Inflammatory macrophage treated with lipopolysaccharide for 1 hour (primary cell): ENCODE results near the gene NR2E1.

Experiments
- DNase-seq, 2 donors: peaks; one replicate each; pipeline ENCODE4 v3.0.0-alpha.2; 2020 to 2022

The NR2E1 gene

DNA sequence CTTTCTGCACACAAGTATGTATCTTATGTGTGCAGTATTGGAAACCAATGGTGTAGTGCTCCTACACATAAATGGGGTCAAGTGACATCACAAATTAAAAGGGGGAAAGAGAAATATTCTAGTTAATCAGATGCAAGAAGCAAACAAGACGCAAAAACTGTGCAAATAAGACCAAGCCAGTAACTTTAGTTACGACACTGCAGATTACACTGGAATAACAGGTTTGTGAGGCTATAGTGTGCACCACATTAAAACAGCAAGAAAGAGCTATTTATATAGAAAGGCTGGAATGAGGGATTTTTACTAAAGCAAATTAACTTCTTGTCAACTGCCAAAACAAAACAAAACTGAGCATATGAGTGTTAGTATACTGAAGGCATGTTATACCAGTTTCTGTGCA, 45.8 kb downstream of the NR2E1 start:
- no peak for DNase-seq

GRCh38 chr6:108222064-108222463, 56.2 kb downstream of the NR2E1 start:
- DNase-seq, result no peak

- peak; percentile 31 to 41 for DNase-seq
Measured at GRCh38 chr6:108222504-108222903, 56.7 kb downstream of the NR2E1 start.

DNA sequence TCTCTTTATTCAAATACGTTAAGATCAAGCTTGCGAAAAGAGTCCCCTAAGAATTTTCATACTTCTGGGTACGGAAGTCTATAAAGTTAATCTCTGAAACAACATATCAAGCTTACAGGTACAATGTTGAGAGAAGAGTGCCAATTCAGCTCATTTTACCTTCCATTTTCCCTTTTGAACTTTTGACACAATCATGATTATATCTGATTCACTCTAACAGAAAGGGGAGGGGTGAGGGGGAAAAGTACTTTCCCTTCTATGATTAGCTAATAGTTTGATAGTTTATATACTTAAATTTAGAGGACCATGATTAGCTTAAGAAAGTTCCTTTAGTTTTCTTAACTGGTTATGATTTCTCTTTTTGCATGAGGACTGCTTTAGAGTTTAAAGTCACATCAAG, 61.5 kb downstream of the NR2E1 start:
- DNase-seq, result no peak

GRCh38 chr6:108228416-108228815, 62.6 kb downstream of the NR2E1 start:
- no peak for DNase-seq

GRCh38 chr6:108235127-108235526, 69.3 kb downstream of the NR2E1 start:
- DNase-seq, result no peak

DNA sequence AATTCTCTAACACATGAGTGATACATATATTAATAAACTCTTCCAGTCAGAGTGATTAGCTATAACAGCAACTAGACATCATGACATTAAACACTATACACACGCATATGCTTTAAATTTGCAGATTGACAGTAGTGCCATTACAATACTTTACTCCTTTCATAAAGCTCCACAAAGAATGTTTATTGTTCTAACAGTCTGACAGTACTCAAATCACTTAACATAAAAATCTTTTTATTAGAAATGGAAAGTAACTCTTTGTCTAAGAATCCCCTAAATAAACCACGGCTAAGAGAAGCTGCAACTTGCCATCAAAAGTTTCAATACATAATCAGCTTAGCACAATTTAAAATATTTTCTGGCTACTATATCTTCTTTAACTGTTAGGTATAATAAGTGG, 71.0 kb downstream of the NR2E1 start:
- DNase-seq, result no peak

- no peak for DNase-seq
Measured at GRCh38 chr6:108238322-108238721, 72.5 kb downstream of the NR2E1 start.
